Measurements from ENCODE around the gene PLA2G4F.
"Not testable (repeated sequence)": the region's sequence is repeated elsewhere in the genome, so short reads cannot be mapped to it uniquely, and the experiment has no call there.

Gene PLA2G4F

GRCh38 chr15:42091753-42092397, 64.6 kb downstream of the PLA2G4F start:
- not testable (repeated sequence) for H3K4me3 Mint-ChIP-seq; DNase-seq (ENCODE audit: low spot score in 2 of 2); ATAC-seq; H3K36me3 Mint-ChIP-seq; H3K9me3 Mint-ChIP-seq
- H3K27ac Mint-ChIP-seq = peak overlapping the region; percentile 8
- H3K4me1 Mint-ChIP-seq = peaks cover 19% of the 10 kb centered on the region

- Mint-ChIP-seq H3K27ac (no peak overlapping the region), H3K9me3 (no peaks in the 10 kb centered on the region), H3K4me1 (peaks cover 19% of the 10 kb centered on the region), H3K4me3 (no peak overlapping the region), H3K36me3 (no peaks in the 10 kb centered on the region)
- ATAC-seq = no peak
- no peak for DNase-seq (ENCODE audit: low spot score in 2 of 2)
Measured at GRCh38 chr15:42090781-42091180, 65.7 kb downstream of the PLA2G4F start.

GRCh38 chr15:42090370-42090769, 66.1 kb downstream of the PLA2G4F start:
- H3K4me1 Mint-ChIP-seq = peaks cover 19% of the 10 kb centered on the region
- no peak overlapping the region for H3K27ac Mint-ChIP-seq
- no peaks in the 10 kb centered on the region for H3K9me3 Mint-ChIP-seq
- ATAC-seq (no peak), DNase-seq (ENCODE audit: low spot score in 2 of 2) (no peak)
- H3K4me3 Mint-ChIP-seq = no peak overlapping the region
- H3K36me3 Mint-ChIP-seq = no peaks in the 10 kb centered on the region

GRCh38 chr15:42089942-42090341, 66.5 kb downstream of the PLA2G4F start:
- no peak for DNase-seq (ENCODE audit: low spot score in 2 of 2)
- no peak overlapping the region for H3K27ac Mint-ChIP-seq
- H3K4me3 Mint-ChIP-seq = no peak overlapping the region
- no peak for ATAC-seq
- H3K36me3 Mint-ChIP-seq = no peaks in the 10 kb centered on the region
- peaks cover 21% of the 10 kb centered on the region for H3K4me1 Mint-ChIP-seq
- no peaks in the 10 kb centered on the region for H3K9me3 Mint-ChIP-seq

Data from stimulated activated effector memory CD8-positive, alpha-beta T cell treated with anti-CD3 and anti-CD28 coated beads, Interleukin-12 subunit alpha, Interleukin-12 subunit beta, amount 100 ng/mL, for 72 hours (primary cell).